Right lobe of liver (tissue), 4 donors: ENCODE results near the gene ARGFX.

Experiments used
- POLR2A ChIP-seq: fragments of 450-650 bp; IDR thresholded peaks from one replicate; pipeline ENCODE4 v1.6.1; 2017; ENCODE audit warnings: antibody characterized with exemption, mild to moderate bottlenecking
- TF ChIP-seq, protein P1 (sequence below), 4 donors: fragments of 200-600 bp in 3 of 4; fragments of 450-650 bp in 1 of 4; IDR thresholded peaks; one replicate each; pipeline versions ENCODE4 v1.5.1 to v1.8.0; 2016 to 2022; ENCODE audit warnings: antibody characterized with exemption in 4 of 4, mild to moderate bottlenecking in 2 of 4
- donor health status: DM: no; HTN: no; CAD: no.
- donor health status: DM: no; HTN: no; CAD: no.
- donor health status: DM: no; HTN: yes; CAD: no.

DNA sequence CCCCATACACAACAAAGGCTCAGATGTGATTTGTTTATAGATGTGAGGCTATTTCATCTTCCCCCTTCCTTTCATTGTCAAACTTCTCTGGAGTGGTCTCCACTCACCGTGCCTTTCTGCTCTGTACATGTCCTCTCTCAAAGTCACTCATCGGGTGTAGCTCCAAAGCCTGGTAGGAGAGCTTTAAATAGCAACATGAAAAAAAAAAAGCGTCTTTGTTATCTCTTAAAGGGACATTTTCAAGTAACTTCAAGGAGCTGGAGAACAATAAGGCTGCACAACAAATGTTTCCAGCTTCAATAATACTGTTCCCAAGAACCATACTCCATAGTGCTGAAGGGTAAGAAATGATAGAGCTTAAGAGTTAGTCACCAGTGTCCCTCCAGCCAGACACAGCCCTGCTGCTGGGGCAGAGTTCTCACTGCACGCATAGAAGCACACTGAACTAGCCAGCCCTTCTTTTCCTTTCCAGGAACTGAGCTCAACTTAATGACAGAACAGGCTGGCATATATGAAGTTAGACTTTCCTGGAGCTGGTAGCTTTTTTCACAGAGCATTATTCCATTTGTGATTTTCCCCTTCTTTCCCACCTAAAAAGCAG is 33.6 kb downstream of the ARGFX start:
- no peak for TF ChIP-seq POLR2A
- TF ChIP-seq, protein P1, sequence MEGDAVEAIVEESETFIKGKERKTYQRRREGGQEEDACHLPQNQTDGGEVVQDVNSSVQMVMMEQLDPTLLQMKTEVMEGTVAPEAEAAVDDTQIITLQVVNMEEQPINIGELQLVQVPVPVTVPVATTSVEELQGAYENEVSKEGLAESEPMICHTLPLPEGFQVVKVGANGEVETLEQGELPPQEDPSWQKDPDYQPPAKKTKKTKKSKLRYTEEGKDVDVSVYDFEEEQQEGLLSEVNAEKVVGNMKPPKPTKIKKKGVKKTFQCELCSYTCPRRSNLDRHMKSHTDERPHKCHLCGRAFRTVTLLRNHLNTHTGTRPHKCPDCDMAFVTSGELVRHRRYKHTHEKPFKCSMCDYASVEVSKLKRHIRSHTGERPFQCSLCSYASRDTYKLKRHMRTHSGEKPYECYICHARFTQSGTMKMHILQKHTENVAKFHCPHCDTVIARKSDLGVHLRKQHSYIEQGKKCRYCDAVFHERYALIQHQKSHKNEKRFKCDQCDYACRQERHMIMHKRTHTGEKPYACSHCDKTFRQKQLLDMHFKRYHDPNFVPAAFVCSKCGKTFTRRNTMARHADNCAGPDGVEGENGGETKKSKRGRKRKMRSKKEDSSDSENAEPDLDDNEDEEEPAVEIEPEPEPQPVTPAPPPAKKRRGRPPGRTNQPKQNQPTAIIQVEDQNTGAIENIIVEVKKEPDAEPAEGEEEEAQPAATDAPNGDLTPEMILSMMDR (IDR thresholded peaks at IDR 0.05) = no peak
